SU-DHL-6 (cell line): ENCODE data around the gene IPO8.

Experiments
- EZH2phosphoT487 ChIP-seq: fragments of 200-600 bp; sonication (generic), shearing (Covaris generic); conservative IDR thresholded peaks from 2 replicates; pipeline ENCODE4 v1.6.1; 2018; ENCODE audit warnings: mild to moderate bottlenecking, antibody characterized with exemption, low read length, moderate library complexity, mixed read lengths
- TF ChIP-seq, protein P1 (sequence below): fragments of 200-600 bp; sonication (generic); IDR thresholded peaks from one replicate; pipeline ENCODE4 v1.5.1; 2017; ENCODE audit warnings: antibody characterized with exemption, mild to moderate bottlenecking, low read length, moderate library complexity; ENCODE audit not compliant: insufficient read depth, poor library complexity, severe bottlenecking

DNA sequence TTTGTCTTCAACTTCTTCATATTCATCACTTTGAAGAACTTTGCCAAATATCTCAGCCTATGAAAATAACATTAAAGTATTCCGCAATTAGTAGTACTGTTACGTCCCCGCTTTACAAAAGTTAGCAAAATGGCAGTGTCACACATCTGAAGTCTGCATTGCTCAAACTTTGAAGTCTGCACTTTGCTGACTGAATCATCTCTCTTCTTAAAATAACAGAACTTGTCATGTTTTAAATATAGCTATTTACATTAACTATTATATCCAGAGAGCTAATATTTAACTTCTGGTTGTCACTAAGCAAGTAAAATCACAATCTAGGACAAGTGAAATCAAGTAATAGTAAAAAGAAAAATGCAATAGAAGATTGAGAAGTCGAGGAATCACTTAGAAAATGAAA is 34.5 kb downstream of the IPO8 start:
- TF ChIP-seq, protein P1, sequence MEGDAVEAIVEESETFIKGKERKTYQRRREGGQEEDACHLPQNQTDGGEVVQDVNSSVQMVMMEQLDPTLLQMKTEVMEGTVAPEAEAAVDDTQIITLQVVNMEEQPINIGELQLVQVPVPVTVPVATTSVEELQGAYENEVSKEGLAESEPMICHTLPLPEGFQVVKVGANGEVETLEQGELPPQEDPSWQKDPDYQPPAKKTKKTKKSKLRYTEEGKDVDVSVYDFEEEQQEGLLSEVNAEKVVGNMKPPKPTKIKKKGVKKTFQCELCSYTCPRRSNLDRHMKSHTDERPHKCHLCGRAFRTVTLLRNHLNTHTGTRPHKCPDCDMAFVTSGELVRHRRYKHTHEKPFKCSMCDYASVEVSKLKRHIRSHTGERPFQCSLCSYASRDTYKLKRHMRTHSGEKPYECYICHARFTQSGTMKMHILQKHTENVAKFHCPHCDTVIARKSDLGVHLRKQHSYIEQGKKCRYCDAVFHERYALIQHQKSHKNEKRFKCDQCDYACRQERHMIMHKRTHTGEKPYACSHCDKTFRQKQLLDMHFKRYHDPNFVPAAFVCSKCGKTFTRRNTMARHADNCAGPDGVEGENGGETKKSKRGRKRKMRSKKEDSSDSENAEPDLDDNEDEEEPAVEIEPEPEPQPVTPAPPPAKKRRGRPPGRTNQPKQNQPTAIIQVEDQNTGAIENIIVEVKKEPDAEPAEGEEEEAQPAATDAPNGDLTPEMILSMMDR = no peak
- no peak for TF ChIP-seq EZH2phosphoT487
